Activated CD4-positive, CD25-positive, alpha-beta regulatory T cell treated with anti-CD3 and anti-CD28 coated beads, Interleukin-2, amount 50 U/mL, for 16 hours (primary cell): ENCODE data around the gene KCNMA1.

ENCODE experiments used
- DNase-seq: peaks from one replicate; pipeline ENCODE4 v3.0.0-alpha.2; 2020; ENCODE audit warnings: low read depth, low spot score

Gene KCNMA1

GRCh38 chr10:77186936-77187335, 450.7 kb downstream of the KCNMA1 start:
- no peak for DNase-seq

DNA sequence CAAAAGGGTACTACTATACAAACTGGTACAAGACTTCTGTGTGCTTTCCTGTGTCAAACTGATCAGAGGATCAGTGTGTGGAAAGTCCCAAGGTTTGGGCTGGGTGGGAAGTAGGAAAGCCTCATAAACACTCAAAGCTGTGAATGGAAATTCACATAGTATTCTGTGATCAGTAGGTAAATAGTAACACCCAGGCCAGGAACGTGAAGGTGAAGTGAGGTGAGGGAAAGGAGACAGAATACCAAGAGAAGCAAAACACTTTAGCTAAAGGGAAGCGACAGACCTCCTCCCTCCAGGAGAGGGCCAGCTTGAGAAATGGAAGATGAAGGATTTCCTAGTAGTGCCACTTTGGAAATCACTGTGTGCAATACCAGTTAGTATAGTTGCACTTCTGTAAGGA, 451.9 kb downstream of the KCNMA1 start:
- DNase-seq: no peak

GRCh38 chr10:77182803-77183202, 454.8 kb downstream of the KCNMA1 start:
- no peak for DNase-seq

DNA sequence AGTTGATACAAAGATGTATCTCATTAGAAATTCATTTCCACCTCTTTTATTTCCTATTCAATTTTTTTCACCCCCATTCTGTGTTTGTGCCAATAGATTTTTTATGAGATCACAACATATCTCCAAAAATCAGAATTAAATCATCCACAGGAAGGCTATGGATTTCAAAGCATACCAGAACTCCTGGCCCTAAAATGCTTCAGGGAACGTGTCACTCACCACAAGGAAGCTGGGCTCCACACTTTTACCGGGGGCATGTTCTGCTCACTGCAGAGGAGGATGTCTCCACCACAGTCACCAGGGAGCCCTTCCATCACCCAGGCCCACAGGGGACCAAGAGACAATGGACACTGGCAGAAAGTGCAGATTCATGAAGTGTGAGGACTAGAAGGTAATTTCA, 456.8 kb downstream of the KCNMA1 start:
- DNase-seq: no peak

DNA sequence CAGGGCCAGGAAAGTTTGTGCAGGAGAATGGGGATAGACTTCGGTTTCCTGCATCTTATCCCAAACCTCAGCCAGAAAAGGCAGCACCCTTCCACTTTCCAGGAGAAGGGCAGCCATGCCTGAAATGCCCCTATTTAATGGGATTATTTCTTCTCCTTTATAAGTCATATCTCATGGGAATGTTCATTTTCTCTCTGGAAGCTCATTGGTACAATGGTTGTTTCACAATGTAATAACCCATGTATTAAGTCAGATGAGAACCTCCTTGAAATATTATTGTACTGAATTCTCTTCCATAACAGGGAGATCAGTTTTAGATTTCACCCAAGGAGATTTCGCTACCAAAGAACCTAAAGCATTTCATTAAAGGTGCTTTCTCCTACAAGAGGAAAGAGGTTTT, 457.5 kb downstream of the KCNMA1 start:
- DNase-seq: no peak

GRCh38 chr10:77179015-77179695, 458.5 kb downstream of the KCNMA1 start:
- no peak for DNase-seq

DNA sequence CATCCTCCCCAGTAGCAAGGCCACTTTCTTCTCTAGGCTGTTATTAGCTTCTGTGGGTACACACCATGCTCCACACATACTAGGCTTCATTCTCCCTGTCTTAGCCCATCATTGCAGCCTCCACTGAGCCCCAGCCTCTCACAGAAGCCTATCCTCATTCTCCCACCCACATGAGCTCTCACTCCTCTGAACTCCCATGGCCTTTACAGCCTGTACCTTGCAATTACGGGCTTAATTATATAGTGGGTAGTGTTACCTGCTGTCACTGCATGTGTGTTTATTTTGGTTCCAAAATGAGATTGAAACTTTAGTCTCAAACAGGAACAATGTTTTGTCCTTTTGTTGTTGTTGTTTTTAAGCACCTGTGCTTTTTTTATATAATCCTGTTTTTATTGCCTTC, 460.0 kb downstream of the KCNMA1 start:
- DNase-seq: no peak

DNA sequence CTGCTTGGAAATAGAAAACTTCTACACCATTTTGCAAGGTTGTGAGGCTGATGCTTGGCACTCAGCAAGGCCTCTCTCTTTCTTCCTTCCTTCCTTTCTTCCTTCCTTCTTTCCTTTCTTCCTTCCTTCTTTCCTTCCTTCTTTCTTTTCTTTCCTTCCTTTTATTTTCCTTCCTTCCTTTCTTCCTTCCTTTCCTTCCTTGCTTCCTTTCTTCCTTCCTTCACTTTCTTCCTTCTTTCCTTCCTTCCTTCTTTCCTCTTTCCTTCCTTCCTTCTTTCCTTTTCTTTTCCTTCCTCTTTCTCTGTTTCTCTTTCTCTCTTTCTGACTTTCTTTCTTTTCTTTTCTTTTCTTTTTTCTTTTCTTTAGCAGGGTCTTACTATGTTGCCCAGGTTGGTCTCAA, 460.4 kb downstream of the KCNMA1 start:
- no peak for DNase-seq

- no peak for DNase-seq
These were observed 461.4 kb downstream of the KCNMA1 start for GRCh38 chr10:77176232-77176631.

DNA sequence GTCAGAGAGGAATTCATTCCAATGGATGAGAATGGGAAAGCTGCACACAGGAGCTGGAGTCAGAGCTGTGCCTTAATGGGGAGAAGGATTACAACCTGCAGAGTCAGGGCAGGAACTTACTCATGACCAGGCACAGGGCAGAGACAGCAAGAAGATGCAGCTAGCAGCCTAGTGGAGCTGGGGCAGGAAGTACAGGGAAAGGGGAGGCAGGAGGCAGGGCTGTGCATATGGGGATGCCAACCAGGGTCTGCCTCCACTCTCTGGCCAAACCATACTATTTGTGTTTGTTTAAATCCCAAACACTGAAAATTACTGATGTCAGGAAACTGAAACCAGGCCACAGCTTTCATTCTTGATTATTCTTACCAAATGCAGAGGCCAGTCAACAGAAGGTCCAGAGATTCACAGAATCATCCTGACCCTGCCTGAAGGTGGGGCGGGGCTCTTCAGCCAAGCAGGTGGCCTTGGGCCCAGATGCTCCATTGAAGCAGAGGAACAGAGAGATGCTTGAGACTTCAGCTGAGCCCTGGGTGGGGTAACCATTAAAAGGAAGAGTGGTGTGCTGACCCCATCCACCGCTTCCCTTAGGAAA, 461.9 kb downstream of the KCNMA1 start:
- DNase-seq: no peak

DNA sequence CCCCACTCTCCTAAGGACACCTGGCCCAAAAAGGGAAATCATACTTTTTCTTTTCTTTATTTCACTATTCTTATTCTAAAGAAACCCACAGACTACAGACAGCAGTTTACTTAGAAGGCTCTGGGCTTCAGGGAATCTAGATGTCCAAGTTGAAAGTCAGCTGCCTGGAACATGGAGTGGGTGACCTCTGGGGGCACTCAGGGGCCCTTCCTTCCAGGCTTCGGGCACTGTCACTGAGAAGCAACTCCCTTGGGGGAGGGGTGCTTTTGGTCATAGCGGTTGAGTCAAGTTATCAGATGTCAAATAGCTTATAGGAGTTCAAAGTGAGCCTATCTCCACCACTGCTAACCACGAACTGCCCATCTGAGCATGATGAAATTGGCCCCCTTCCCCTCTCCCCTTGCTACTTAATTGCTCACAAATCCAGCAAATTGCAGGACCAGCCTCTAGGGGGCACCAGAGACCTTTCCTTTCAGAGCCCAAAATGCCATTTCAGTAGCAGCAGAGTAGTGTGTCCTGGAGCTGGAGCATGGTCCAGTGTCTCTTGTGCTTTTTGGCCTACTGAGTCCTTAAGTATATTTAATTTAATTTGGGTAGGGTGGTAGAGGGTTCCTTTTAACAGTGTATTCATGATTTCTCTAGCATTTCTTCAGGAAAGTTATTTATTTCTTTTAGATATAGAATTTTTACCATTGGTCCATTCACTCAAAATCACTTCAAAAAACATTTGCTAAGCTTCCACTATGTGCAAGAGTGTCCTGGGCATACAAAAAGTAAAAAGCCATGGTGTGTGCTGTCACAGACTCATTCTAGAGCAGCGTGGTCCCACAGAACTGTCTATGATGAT, 463.8 kb downstream of the KCNMA1 start:
- peak; percentile 28 for DNase-seq

DNA sequence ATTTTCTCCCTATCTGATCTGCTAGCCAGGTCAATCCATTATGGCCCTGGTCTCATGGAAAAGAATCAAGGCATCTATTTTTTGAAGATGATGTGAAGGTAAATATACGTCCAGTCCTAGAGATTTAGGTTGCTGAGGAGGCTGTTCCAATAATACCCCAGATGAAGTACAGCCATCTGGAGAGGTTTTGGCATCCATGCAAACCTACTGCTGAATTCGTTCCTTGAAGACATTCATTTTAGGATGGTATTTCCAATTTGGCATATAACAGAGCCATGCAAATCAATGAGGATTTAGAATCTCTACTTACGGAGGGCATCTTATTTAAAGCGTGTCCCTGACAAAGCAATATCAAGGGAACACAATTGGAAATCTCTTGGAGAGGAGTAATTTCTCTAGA, 465.5 kb downstream of the KCNMA1 start:
- DNase-seq: no peak

DNA sequence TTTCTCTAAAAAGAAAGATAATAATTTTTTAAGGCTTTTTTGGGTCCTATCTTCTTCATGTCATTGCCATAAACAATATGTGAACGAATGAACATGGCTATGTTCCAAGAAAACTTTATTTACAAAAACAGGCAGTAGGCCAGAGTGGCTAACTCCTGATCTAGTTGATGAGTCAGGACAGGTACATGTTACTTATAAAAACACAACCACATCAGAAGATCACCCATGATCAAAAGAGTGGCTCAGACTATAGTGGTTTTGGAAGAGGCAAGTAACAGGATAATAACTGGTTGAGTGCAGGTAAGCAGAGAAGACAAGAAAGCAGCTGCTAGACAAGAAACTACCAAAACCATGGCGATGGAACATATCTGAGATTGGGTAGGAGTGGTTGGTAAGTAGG, 468.7 kb downstream of the KCNMA1 start:
- DNase-seq: no peak

- DNase-seq: no peak
These were observed 469.4 kb downstream of the KCNMA1 start for GRCh38 chr10:77168161-77168560.

DNA sequence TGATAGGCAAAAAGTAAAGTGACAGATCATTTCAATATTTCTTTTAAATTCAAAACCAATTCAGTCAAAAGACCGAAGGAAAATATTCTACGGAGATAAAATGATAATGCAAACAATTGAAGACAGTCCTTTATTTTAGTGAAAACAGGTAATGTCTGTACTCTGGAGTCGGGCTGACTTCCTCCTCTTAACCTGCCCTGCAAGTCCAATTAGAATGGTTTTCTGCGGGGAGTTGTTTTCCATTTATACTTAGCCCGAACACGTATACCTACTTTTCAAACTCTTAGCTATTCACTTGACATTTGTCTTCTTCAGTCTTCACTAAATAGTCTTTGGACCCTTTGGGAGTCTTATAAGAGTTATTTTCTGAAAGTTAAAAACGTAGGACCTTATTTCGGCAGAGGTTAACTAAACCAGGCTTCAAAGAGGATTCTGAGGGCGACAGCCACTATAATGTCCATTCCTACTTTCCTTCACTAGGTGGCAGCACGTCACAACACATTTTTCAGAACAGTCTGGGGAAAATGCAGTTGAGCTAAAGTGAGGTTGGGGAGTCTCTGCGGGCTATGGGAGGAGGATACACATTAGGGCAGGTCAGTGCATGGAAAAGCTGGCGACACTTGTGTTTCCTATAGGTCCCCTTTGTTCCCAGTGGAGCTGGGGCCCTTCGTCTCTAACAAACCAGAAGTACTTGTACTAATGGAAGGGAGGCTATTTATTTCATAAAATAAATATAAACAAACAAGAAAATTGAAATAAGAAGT, 472.0 kb downstream of the KCNMA1 start:
- DNase-seq: no peak

DNA sequence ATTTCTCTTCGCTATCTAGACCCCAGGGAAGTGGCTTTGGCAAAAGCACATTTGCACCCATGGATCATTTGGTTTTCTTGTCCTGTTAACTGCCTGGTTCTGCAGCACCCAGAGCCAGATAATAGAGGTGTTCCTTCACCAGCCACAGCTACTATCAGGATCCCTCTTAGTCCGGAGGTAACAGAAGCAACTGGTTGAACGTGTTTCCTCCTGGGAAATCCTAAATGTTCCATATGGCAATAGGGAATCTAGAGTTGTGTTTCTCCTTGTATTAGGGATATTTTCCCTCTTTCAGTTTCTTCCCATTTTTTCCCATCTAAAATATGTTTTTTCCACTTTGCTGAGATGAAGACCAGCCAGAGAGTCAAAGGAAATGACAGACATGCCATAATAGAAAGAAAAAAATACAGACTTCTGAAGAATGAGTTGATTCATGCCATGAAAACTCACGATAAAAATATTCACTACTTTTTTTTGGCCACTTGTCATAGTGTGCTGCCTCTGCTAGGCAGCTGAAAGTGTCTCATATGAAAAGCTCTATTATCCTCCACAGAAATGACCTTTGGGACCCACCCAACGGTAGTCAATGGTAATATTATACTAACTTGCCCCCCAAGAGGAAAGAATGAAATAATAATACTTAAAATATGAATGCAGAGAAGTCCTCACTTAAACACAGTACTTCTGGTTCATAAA, 472.8 kb downstream of the KCNMA1 start:
- no peak for DNase-seq

DNA sequence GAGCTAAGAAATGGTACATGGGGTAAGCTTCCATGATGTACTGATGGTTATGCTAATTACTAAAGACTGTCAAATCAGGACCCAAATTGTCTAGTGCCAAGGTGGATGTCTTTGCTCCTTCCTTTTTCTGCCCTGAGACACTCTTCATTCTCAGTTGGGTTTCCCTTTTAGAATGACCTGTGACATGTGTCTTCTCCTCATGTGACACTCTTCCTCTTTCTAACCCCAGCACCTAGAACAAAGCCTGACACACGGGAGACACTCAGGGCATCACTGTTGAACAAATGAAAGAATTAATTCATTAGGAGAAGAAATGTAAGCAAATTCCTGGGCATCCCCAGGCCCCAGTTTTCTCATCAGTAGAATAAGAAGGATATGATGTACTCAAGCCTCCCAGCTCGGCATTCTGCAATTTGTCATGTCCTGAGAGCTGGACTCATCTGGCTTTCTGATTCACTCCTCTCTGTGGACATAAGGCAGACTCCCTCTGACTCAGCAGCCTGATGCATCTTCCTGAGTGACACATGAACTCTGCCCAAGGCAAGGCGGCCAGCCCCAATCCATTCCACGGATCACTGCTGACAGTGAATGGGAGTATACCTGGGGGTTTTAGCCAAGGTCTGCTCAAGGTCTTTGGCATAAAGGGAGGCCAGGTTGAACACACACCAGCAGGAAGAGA, 473.8 kb downstream of the KCNMA1 start:
- no peak for DNase-seq

DNA sequence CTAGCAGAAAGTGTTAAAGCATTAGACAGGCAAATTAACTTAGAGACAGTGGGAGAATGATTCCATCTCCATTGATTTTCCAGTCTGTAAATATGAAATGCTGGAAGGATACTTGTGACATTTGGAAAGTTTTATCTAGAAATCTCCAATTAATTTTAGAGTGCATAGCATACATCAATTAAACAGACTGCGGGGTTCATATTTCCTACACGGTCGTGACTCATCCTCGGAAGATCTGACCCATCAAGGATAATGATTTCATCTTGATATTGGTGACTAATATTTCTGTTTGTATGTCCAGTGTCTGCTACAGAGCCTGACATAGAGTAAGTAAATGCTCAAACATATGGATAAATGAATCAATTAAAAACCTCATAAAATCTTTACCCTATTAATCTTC, 474.9 kb downstream of the KCNMA1 start:
- DNase-seq: no peak

DNA sequence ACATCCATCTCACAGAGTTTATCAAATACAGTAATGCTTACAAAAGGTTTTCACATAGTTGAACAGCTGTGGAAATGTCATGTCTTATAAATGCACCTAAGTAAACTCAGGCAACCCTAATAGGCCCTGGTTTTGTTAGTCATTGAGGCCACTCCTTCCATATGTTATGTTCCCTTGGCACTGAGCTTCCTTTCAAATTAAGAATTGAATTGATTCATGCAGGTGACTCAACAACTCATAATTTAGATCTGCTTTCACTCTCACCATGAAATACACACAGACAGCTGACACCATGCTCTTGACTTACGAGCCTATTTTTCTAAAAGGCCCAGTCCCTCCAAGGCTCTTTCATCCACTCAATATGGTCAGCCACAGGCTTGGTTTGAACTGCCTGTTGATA, 476.9 kb downstream of the KCNMA1 start:
- DNase-seq: no peak

GRCh38 chr10:77159538-77160110, 478.0 kb downstream of the KCNMA1 start:
- no peak for DNase-seq

GRCh38 chr10:77158666-77159065, 478.9 kb downstream of the KCNMA1 start:
- DNase-seq: no peak
